GM23338 (cell line): Measurements from ENCODE around the gene PPP2R5C. TPM values are rescaled to one million over a fixed set of nuclear protein-coding genes. Genes with fewer than 3 reads are reported as not detected.

Experiments
- ATAC-seq: fragments of 200-7000 bp; cut with Tn5 transposase; 3 replicates; pipeline ENCODE4 v1.9.1; 2020
- DNase-seq: peaks from one replicate; pipeline ENCODE4 v3.0.0-alpha.2; 2015; ENCODE audit warnings: low spot score
- H2AFZ ChIP-seq: fragments of 200-600 bp; sonication (generic); 2 replicates; pipeline ENCODE4 v1.8.0; 2016; ENCODE audit warnings: antibody characterized with exemption, mild to moderate bottlenecking, moderate library complexity
- H3F3A ChIP-seq: fragments of 200-600 bp; sonication (generic); replicated peaks from 2 replicates; pipeline ENCODE4 v1.8.0; 2017; ENCODE audit warnings: antibody characterized with exemption, mixed run types, low read depth
- H3K27ac ChIP-seq: fragments of 200-600 bp; sonication (generic); 2 replicates; pipeline ENCODE4 v1.6.1; 2016; ENCODE audit warnings: low read depth
- H3K27me3 ChIP-seq: fragments of 200-600 bp; sonication (generic); 2 replicates; pipeline ENCODE4 v1.8.0; 2016; ENCODE audit warnings: mild to moderate bottlenecking, mixed run types, moderate library complexity; ENCODE audit not compliant: insufficient read depth
- H3K36me3 ChIP-seq: fragments of 200-600 bp; sonication (generic); 2 replicates; pipeline ENCODE4 v1.8.0; 2016; ENCODE audit warnings: mild to moderate bottlenecking; ENCODE audit not compliant: insufficient read depth
- H3K4me1 ChIP-seq: fragments of 200-600 bp; sonication (generic); 2 replicates; pipeline ENCODE4 v1.8.0; 2016; ENCODE audit warnings: mild to moderate bottlenecking, moderate library complexity; ENCODE audit not compliant: insufficient read depth
- H3K4me2 ChIP-seq: fragments of 200-600 bp; sonication (generic); 2 replicates; pipeline ENCODE4 v1.7.1; 2017; ENCODE audit warnings: mixed run types
- H3K4me3 ChIP-seq: fragments of 200-600 bp; sonication (generic); 2 replicates; pipeline ENCODE4 v1.6.1; 2016; ENCODE audit warnings: mixed run types
- H3K79me2 ChIP-seq: fragments of 200-600 bp; sonication (generic); replicated peaks from 2 replicates; pipeline ENCODE4 v1.8.0; 2017; ENCODE audit warnings: mild to moderate bottlenecking; ENCODE audit not compliant: insufficient read depth
- H3K9me2 ChIP-seq: fragments of 200-600 bp; sonication (generic); 2 replicates; pipeline ENCODE4 v1.8.0; 2017; ENCODE audit not compliant: insufficient read depth
- H4K20me1 ChIP-seq: fragments of 200-600 bp; sonication (generic); replicated peaks from 2 replicates; pipeline ENCODE4 v1.8.0; 2017; ENCODE audit warnings: mild to moderate bottlenecking; ENCODE audit not compliant: insufficient read depth
- H3K27ac Mint-ChIP-seq: 2 replicates; pipeline ENCODE4 v1.8.0; 2020; ENCODE audit warnings: inconsistent platforms, mild to moderate bottlenecking, moderate library complexity, mixed read lengths
- H3K27me3 Mint-ChIP-seq: 3 replicates; pipeline ENCODE4 v1.8.0; 2022; ENCODE audit warnings: low read depth, mild to moderate bottlenecking, moderate library complexity, mixed read lengths, inconsistent platforms; ENCODE audit not compliant: insufficient read depth, poor library complexity
- H3K36me3 Mint-ChIP-seq: 3 replicates; pipeline ENCODE4 v1.8.0; 2021; ENCODE audit warnings: low read depth, mild to moderate bottlenecking, inconsistent platforms, moderate library complexity, mixed read lengths
- H3K4me1 Mint-ChIP-seq: 3 replicates; pipeline ENCODE4 v1.8.0; 2020; ENCODE audit warnings: mild to moderate bottlenecking, inconsistent platforms, mixed read lengths
- H3K4me3 Mint-ChIP-seq: 3 replicates; pipeline ENCODE4 v1.8.0; 2021; ENCODE audit warnings: moderate library complexity, mild to moderate bottlenecking, inconsistent platforms, mixed read lengths
- H3K9me3 Mint-ChIP-seq: 3 replicates; pipeline ENCODE4 v1.8.0; 2020; ENCODE audit warnings: moderate library complexity, mild to moderate bottlenecking, inconsistent platforms, mixed read lengths
- CREB1 ChIP-seq: fragments of 250-450 bp; sonication (Bioruptor Pico); IDR thresholded peaks from 2 replicates; pipeline ENCODE4 v1.5.0; 2020; ENCODE audit warnings: low read depth, mild to moderate bottlenecking, moderate library complexity
- CTCF ChIP-seq, 2 experiments: fragments of 200-600 bp in 1 of 2; sonication (generic) in 1 of 2; conservative IDR thresholded peaks; 2 replicates each; pipeline versions ENCODE4 v1.5.1 to v1.6.1; 2016 to 2017; ENCODE audit warnings: antibody characterized with exemption in 2 of 2, low read depth in 2 of 2, mild to moderate bottlenecking in 2 of 2, moderate library complexity in 1 of 2
- EZH2 ChIP-seq: fragments of 200-600 bp; sonication (generic); IDR thresholded peaks from one replicate; pipeline ENCODE4 v1.8.0; 2017; ENCODE audit warnings: antibody characterized with exemption, mild to moderate bottlenecking, low read depth; ENCODE audit not compliant: unreplicated experiment
- EZH2phosphoT487 ChIP-seq: fragments of 200-600 bp; sonication (generic); IDR thresholded peaks from one replicate; pipeline ENCODE4 v1.8.1; 2018; ENCODE audit warnings: antibody characterized with exemption; ENCODE audit not compliant: unreplicated experiment
- JUNB ChIP-seq: IDR thresholded peaks from one replicate; pipeline ENCODE4 v1.6.1; 2016; ENCODE audit warnings: antibody characterized with exemption; ENCODE audit not compliant: unreplicated experiment
- POLR2AphosphoS5 ChIP-seq: IDR thresholded peaks from 2 replicates; pipeline ENCODE4 v1.6.1; 2016; ENCODE audit warnings: antibody characterized with exemption, low read depth
- STAT1 ChIP-seq: IDR thresholded peaks from one replicate; pipeline ENCODE4 v1.6.1; 2016; ENCODE audit warnings: antibody characterized with exemption; ENCODE audit not compliant: unreplicated experiment
- ZNF462 ChIP-seq: fragments of 250-450 bp; sonication (Bioruptor Pico); IDR thresholded peaks from 2 replicates; pipeline ENCODE4 v1.5.0; 2020; ENCODE audit warnings: mild to moderate bottlenecking, moderate library complexity
- polyA plus RNA-seq: library from polyadenylated mRNA; unstranded; fragments of >200 nt; fragmentation: Nextera tagmentation; extraction: Ambion mirVana; gene quantifications from 2 replicates; pipeline ENCODE4 v1.2.1, GENCODE V29; 2016
- total RNA-seq: library from RNA; depleted of rRNA; stranded (reverse); fragments of >200 nt; shearing (Covaris generic); gene quantifications from 2 replicates; pipeline ENCODE4 v1.2.3, GENCODE V29; 2014

The PPP2R5C gene
- total and polyA plus RNA-seq, 2 experiments from 2014 or later = 75.4 to 79.7 TPM

GRCh38 chr14:101898416-101898815 is 136.9 kb downstream of the PPP2R5C start:
- TF ChIP-seq STAT1 = no peak
- Mint-ChIP-seq H3K27ac (no peak overlapping the region; the same call in 1 of the 2 replicates), H3K4me3 (no peak overlapping the region), H3K9me3 (no peaks in the 10 kb centered on the region), H3K27me3 (peaks cover 2% of the 10 kb centered on the region), H3K36me3 (peaks cover 46% of the 10 kb centered on the region), H3K4me1 (no peaks in the 10 kb centered on the region)
- no peak overlapping the region for H3K27ac ChIP-seq
- H3K36me3 ChIP-seq = peaks cover 13% of the 10 kb centered on the region; the same call in 1 of the 2 replicates
- H2AFZ ChIP-seq = no peak overlapping the region
- no peaks in the 10 kb centered on the region for H3F3A ChIP-seq
- no peaks in the 10 kb centered on the region for H3K9me2 ChIP-seq
- H3K4me2 ChIP-seq = no peak overlapping the region
- H3K4me3 ChIP-seq = no peak overlapping the region
- no peak for ATAC-seq
- no peaks in the 10 kb centered on the region for H3K79me2 ChIP-seq
- no peaks in the 10 kb centered on the region for H3K27me3 ChIP-seq
- peaks cover 9% of the 10 kb centered on the region; the same call in 1 of the 2 replicates for H4K20me1 ChIP-seq
- no peaks in the 10 kb centered on the region for H3K4me1 ChIP-seq
- no peak for DNase-seq

GRCh38 chr14:101899263-101899662 is 137.8 kb downstream of the PPP2R5C start:
- peaks cover 2% of the 10 kb centered on the region for H3K27me3 Mint-ChIP-seq
- peaks cover 43% of the 10 kb centered on the region for H3K36me3 Mint-ChIP-seq

More at GRCh38 chr14:101899263-101899662, 137.8 kb downstream of the PPP2R5C start:
- H3K4me1 Mint-ChIP-seq = no peaks in the 10 kb centered on the region
- no peak for ATAC-seq
- H2AFZ ChIP-seq = no peak overlapping the region
- TF ChIP-seq CTCF (conservative IDR thresholded peaks at IDR 0.05; ENCODE audit: low read depth in 2 of 2) = no peak
- TF ChIP-seq STAT1 = no peak
- no peak for TF ChIP-seq JUNB
- no peak for TF ChIP-seq CREB1
- no peak for TF ChIP-seq EZH2
- no peak for TF ChIP-seq POLR2AphosphoS5
- TF ChIP-seq ZNF462 (CRISPR knock-in tag) = no peak
- no peak for TF ChIP-seq EZH2phosphoT487
- no peak for DNase-seq
- no peak overlapping the region for H3K4me3 ChIP-seq
- H3K9me3 Mint-ChIP-seq = no peaks in the 10 kb centered on the region
- H3K79me2 ChIP-seq = no peaks in the 10 kb centered on the region
- no peak overlapping the region for H3K4me3 Mint-ChIP-seq
- 0 out of 2 replicates have a peak overlapping the region, but pooled peaks have one; percentile 62 for H3K27ac Mint-ChIP-seq
- 0 out of 2 replicates have a peak overlapping the region, but pooled peaks have one; percentile 55 for H3K27ac ChIP-seq
- no peaks in the 10 kb centered on the region for H3K9me2 ChIP-seq
- H3F3A ChIP-seq = no peaks in the 10 kb centered on the region
- peaks cover 9% of the 10 kb centered on the region for H4K20me1 ChIP-seq
- peaks cover 7% of the 10 kb centered on the region; the same call in 1 of the 2 replicates for H3K36me3 ChIP-seq
- H3K27me3 ChIP-seq = no peaks in the 10 kb centered on the region
- H3K4me2 ChIP-seq = no peak overlapping the region
- no peaks in the 10 kb centered on the region for H3K4me1 ChIP-seq
